Peyer's patch (tissue), 4 donors: ENCODE results near the gene SRC.

ENCODE experiments used
- POLR2A ChIP-seq, 2 donors: fragments of 450-650 bp; IDR thresholded peaks; one replicate each; pipeline ENCODE4 v1.5.1; 2017; ENCODE audit warnings: antibody characterized with exemption in 2 of 2, mild to moderate bottlenecking in 2 of 2, moderate library complexity in 2 of 2
- TF ChIP-seq, protein P1 (sequence below), 6 experiments: fragments of 450-650 bp in 4 of 6; fragments of 200-600 bp in 2 of 6; sonication (generic) in 1 of 6; IDR thresholded peaks; one replicate each; pipeline ENCODE4 v1.5.1; 2017 to 2019; ENCODE audit warnings: antibody characterized with exemption in 6 of 6, mild to moderate bottlenecking in 3 of 6, moderate library complexity in 1 of 6

DNA sequence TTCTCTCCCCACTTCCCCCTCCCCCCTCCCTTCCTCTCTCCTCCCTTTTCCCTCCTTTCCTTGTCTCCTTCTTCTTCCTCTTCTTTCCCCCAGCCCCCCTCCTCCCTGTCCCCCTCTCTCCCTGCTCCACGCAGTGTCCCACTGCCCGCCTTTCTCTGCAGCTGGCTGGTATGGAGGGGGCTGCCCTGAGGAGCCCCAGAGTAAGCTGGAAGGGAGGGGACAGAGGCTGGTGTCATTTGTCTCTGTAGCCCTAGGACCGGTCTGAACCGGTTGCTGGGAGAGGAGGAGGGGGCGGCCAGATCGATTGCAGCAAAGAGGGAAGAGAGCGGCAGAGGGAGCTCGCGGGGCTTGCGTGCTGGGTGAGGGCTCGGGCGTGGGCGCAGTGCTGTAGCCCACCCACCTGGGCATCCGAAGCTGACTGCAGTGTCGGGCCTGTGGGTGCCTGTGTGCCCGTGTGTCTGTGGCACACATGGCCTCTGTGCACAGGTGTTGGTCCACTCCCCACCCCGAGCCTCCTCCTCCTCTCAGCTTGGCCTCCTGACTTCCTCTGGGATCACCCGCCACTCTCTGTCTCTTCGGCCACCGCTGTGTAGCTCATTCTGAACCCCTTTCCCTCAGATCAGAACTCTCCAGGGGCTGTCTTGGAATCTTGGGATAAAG, 50.6 kb downstream of the SRC start:
- TF ChIP-seq, protein P1, sequence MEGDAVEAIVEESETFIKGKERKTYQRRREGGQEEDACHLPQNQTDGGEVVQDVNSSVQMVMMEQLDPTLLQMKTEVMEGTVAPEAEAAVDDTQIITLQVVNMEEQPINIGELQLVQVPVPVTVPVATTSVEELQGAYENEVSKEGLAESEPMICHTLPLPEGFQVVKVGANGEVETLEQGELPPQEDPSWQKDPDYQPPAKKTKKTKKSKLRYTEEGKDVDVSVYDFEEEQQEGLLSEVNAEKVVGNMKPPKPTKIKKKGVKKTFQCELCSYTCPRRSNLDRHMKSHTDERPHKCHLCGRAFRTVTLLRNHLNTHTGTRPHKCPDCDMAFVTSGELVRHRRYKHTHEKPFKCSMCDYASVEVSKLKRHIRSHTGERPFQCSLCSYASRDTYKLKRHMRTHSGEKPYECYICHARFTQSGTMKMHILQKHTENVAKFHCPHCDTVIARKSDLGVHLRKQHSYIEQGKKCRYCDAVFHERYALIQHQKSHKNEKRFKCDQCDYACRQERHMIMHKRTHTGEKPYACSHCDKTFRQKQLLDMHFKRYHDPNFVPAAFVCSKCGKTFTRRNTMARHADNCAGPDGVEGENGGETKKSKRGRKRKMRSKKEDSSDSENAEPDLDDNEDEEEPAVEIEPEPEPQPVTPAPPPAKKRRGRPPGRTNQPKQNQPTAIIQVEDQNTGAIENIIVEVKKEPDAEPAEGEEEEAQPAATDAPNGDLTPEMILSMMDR (IDR thresholded peaks at IDR 0.05) = no peak
- no peak for TF ChIP-seq POLR2A (IDR thresholded peaks at IDR 0.05)
